Activated T-cell treated with anti-CD3 and anti-CD28 coated beads, Interleukin-2, amount 50 U/mL, for 24 hours (primary cell): ENCODE measurements around the gene TAF11L12.
"Not testable (repeated sequence)": the region's sequence is repeated elsewhere in the genome, so short reads cannot be mapped to it uniquely, and the experiment has no call there.

Source experiments
- DNase-seq: peaks from one replicate; pipeline ENCODE4 v3.0.0-alpha.2; 2020
- H3K27ac Mint-ChIP-seq: 2 replicates; pipeline ENCODE4 v1.8.0; 2020; ENCODE audit warnings: mild to moderate bottlenecking, mixed read lengths
- H3K27me3 Mint-ChIP-seq: 2 replicates; pipeline ENCODE4 v1.8.0; 2020; ENCODE audit warnings: mixed read lengths
- H3K36me3 Mint-ChIP-seq: 2 replicates; pipeline ENCODE4 v1.8.0; 2020; ENCODE audit warnings: low read depth, mixed read lengths
- H3K4me1 Mint-ChIP-seq: 2 replicates; pipeline ENCODE4 v1.8.0; 2020; ENCODE audit warnings: low read depth, mixed read lengths
- H3K4me3 Mint-ChIP-seq: 2 replicates; pipeline ENCODE4 v1.8.0; 2020; ENCODE audit warnings: mild to moderate bottlenecking, moderate library complexity, mixed read lengths
- H3K9me3 Mint-ChIP-seq: 2 replicates; pipeline ENCODE4 v1.8.0; 2020; ENCODE audit warnings: mixed read lengths

Gene TAF11L12

GRCh38 chr5:17655201-17655759, 45.1 kb downstream of the TAF11L12 start:
- H3K27me3 Mint-ChIP-seq, H3K4me3 Mint-ChIP-seq, H3K27ac Mint-ChIP-seq, H3K36me3 Mint-ChIP-seq, H3K4me1 Mint-ChIP-seq, DNase-seq: not testable (repeated sequence)
- H3K9me3 Mint-ChIP-seq, result peaks cover 13% of the 10 kb centered on the region

- DNase-seq, result no peak
- Mint-ChIP-seq H3K27me3 (no peaks in the 10 kb centered on the region), H3K27ac (no peak overlapping the region), H3K4me3 (no peak overlapping the region), H3K4me1 (no peaks in the 10 kb centered on the region), H3K9me3 (peaks cover 16% of the 10 kb centered on the region), H3K36me3 (no peaks in the 10 kb centered on the region)
Observed at GRCh38 chr5:17655921-17656320, 45.7 kb downstream of the TAF11L12 start.
